NCI-H2081 (cell line): Measurements from ENCODE around the gene OR7C2.

Experiments
- DNase-seq, 2 experiments: peaks; one replicate each; lab custom pipeline; 2025; lab: John Stamatoyannopoulos, UW

Gene OR7C2

DNA sequence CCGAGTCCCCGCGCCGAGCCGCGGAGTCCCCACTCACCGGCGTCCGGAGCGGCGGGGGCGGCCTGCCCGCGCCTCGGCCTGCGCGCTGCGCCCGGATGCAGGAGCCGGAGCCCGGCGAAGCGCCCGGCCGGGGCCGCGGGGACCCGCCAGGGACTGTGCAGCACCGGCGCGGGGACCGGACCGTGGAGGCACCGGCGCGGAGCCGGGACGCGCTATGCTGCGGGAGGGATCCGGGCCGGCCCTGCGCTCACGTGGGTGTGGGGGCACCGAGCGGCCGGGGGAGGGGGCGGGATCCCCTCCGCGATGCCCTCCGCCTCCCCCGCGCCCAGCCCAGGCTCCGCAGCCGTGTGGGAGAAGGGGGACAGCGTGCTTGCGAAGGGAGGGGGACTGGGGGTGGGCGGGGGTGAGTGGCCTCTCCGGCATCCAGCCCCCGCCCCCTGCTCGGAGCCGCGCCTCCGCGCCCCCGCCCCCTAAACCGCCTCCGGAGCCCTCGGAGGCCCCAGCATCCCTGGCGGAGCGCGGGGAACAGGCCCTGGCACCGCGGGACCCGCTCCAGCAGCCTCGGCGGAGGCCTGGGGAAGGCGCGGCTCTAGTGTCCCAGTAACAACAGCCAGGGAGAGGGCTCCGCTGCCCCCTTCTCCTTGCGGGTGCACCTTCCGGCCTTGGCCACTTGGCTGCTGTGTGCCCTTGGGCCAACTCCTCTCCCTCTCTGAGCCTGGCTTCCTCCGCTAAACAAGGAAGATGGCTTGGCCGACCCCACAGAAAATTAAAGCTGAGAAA lies 38.4 kb downstream of the OR7C2 start, which contains the start of gene SLC1A6:
Gene SLC1A6, minus strand, starts transcription at position 389 of the 780 bp plus-strand sequence. CDS start 6,954 bp downstream, outside the sequence.
- DNase-seq = no peak

DNA sequence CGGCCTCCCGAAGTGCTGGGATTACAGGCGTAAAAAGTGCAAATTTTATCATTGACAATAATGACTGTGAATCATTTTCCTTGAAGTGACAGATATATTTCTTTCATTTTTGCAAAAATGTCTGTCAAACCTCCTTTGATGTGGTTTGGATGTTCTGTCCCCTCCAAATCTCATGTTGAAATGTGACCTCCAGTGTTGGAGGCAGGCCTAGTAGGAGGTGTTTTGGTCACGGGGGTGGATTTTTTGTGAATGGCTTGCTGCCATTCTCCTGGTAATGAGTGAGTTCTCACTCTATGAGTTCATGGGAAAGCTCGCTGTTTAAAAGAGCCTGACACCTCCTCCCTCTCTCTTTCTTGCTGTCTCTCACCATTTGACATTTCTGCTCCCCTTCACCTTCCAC lies 43.8 kb downstream of the OR7C2 start:
- DNase-seq = no peak
